ENCODE results near the gene ITGA2B.

Gene ITGA2B

GRCh38 chr17:44389281-44389680 lies at the start of gene ITGA2B:
ITGA2B (minus strand) TSS chr17:44389649; CDS start chr17:44389473, 176 bp downstream.
- Histone ChIP-seq H3K27me3 (ENCODE audit: low read depth, low read length) (peaks cover 2% of the 10 kb centered on the region; the same call in 1 of the 2 replicates), H3K4me1 (ENCODE audit: low read length) (peaks cover 9% of the 10 kb centered on the region; the same call in 1 of the 2 replicates), H3K4me3 (ENCODE audit: low read length) (no peak within 1 kb of the TSS), H3K4me2 (ENCODE audit: low read length) (no peak within 1 kb of the TSS), H4K20me1 (ENCODE audit: insufficient read depth, low read length) (no peaks in the 10 kb centered on the region), H3K9ac (ENCODE audit: low read length) (no peak within 1 kb of the TSS), H3K27ac (ENCODE audit: low read length) (no peak within 1 kb of the TSS), H3K36me3 (replicated peaks; ENCODE audit: low read depth, low read length) (no peaks in the 10 kb centered on the region), H3K79me2 (ENCODE audit: low read length) (no peaks in the 10 kb centered on the region), H3K9me3 (ENCODE audit: insufficient read depth, low read length) (no peaks in the 10 kb centered on the region), H2AFZ (ENCODE audit: low read depth, low read length) (peak within 1 kb of the TSS; percentile 50; the same call in 1 of the 2 replicates)
- TF ChIP-seq EZH2phosphoT487 (IDR thresholded peaks at IDR 0.05; ENCODE audit: low read depth) (no peak), CTCF (IDR thresholded peaks at IDR 0.05; ENCODE audit: low read depth, low read length) (no peak)

- H3K27ac ChIP-seq (ENCODE audit: low read length), result no peak overlapping the region
- H3K9me3 ChIP-seq (ENCODE audit: insufficient read depth, low read length), result no peaks in the 10 kb centered on the region
- H3K9ac ChIP-seq (ENCODE audit: low read length), result no peak overlapping the region
- H3K4me2 ChIP-seq (ENCODE audit: low read length), result no peak overlapping the region
- no peak overlapping the region for H3K4me3 ChIP-seq (ENCODE audit: low read length)
- peaks cover 7% of the 10 kb centered on the region for H3K36me3 ChIP-seq (replicated peaks; ENCODE audit: low read depth, low read length)
- TF ChIP-seq CTCF (IDR thresholded peaks at IDR 0.05; ENCODE audit: low read depth, low read length), result no peak
- no peak for TF ChIP-seq EZH2phosphoT487 (IDR thresholded peaks at IDR 0.05; ENCODE audit: low read depth)
- no peaks in the 10 kb centered on the region for H3K4me1 ChIP-seq (ENCODE audit: low read length)
- H3K79me2 ChIP-seq (ENCODE audit: low read length), result peaks cover 14% of the 10 kb centered on the region
- H4K20me1 ChIP-seq (ENCODE audit: insufficient read depth, low read length), result peaks cover 4% of the 10 kb centered on the region
- H2AFZ ChIP-seq (ENCODE audit: low read depth, low read length), result no peak overlapping the region
- H3K27me3 ChIP-seq (ENCODE audit: low read depth, low read length), result no peaks in the 10 kb centered on the region
These were observed 49.7 kb upstream of the ITGA2B start for GRCh38 chr17:44439168-44439567.

- H3K36me3 ChIP-seq (replicated peaks; ENCODE audit: low read depth, low read length), result peaks cover 8% of the 10 kb centered on the region
- no peak overlapping the region for H3K9ac ChIP-seq (ENCODE audit: low read length)
- H3K4me3 ChIP-seq (ENCODE audit: low read length), result no peak overlapping the region
- H4K20me1 ChIP-seq (ENCODE audit: insufficient read depth, low read length), result peaks cover 4% of the 10 kb centered on the region
- no peaks in the 10 kb centered on the region for H3K9me3 ChIP-seq (ENCODE audit: insufficient read depth, low read length)
- no peak overlapping the region for H3K4me2 ChIP-seq (ENCODE audit: low read length)
- TF ChIP-seq EZH2phosphoT487 (IDR thresholded peaks at IDR 0.05; ENCODE audit: low read depth) (no peak), CTCF (IDR thresholded peaks at IDR 0.05; ENCODE audit: low read depth, low read length) (no peak)
- peaks cover 13% of the 10 kb centered on the region for H3K79me2 ChIP-seq (ENCODE audit: low read length)
- no peaks in the 10 kb centered on the region for H3K27me3 ChIP-seq (ENCODE audit: low read depth, low read length)
- H3K4me1 ChIP-seq (ENCODE audit: low read length), result no peaks in the 10 kb centered on the region
- H2AFZ ChIP-seq (ENCODE audit: low read depth, low read length), result no peak overlapping the region
- no peak overlapping the region for H3K27ac ChIP-seq (ENCODE audit: low read length)
These were observed 49.2 kb upstream of the ITGA2B start for GRCh38 chr17:44438636-44439035.

GRCh38 chr17:44436336-44436735 lies 46.9 kb upstream of the ITGA2B start:
- peaks cover 12% of the 10 kb centered on the region for H3K79me2 ChIP-seq (ENCODE audit: low read length)
- no peaks in the 10 kb centered on the region for H3K9me3 ChIP-seq (ENCODE audit: insufficient read depth, low read length)
- no peak overlapping the region for H2AFZ ChIP-seq (ENCODE audit: low read depth, low read length)
- H3K27ac ChIP-seq (ENCODE audit: low read length), result no peak overlapping the region
- peaks cover 4% of the 10 kb centered on the region for H4K20me1 ChIP-seq (ENCODE audit: insufficient read depth, low read length)
- no peak overlapping the region for H3K4me2 ChIP-seq (ENCODE audit: low read length)
- no peaks in the 10 kb centered on the region for H3K27me3 ChIP-seq (ENCODE audit: low read depth, low read length)
- no peak overlapping the region for H3K4me3 ChIP-seq (ENCODE audit: low read length)
- H3K4me1 ChIP-seq (ENCODE audit: low read length), result no peaks in the 10 kb centered on the region
- TF ChIP-seq EZH2phosphoT487 (IDR thresholded peaks at IDR 0.05; ENCODE audit: low read depth) (no peak), CTCF (IDR thresholded peaks at IDR 0.05; ENCODE audit: low read depth, low read length) (no peak)
- H3K9ac ChIP-seq (ENCODE audit: low read length), result no peak overlapping the region
- peaks cover 16% of the 10 kb centered on the region for H3K36me3 ChIP-seq (replicated peaks; ENCODE audit: low read depth, low read length)

All from OCI-LY3 (cell line).